GM12801 (cell line): Measurements from ENCODE around the gene GNG12.

Source experiments
- TF ChIP-seq, protein P1 (sequence below): IDR thresholded peaks from one replicate; pipeline ENCODE4 v1.5.1; 2011; ENCODE audit warnings: control low read depth; ENCODE audit not compliant: insufficient read length; ENCODE audit errors: extremely low read depth

The GNG12 gene

GRCh38 chr1:67745875-67746698, 87.2 kb downstream of the GNG12 start:
- TF ChIP-seq, protein P1, sequence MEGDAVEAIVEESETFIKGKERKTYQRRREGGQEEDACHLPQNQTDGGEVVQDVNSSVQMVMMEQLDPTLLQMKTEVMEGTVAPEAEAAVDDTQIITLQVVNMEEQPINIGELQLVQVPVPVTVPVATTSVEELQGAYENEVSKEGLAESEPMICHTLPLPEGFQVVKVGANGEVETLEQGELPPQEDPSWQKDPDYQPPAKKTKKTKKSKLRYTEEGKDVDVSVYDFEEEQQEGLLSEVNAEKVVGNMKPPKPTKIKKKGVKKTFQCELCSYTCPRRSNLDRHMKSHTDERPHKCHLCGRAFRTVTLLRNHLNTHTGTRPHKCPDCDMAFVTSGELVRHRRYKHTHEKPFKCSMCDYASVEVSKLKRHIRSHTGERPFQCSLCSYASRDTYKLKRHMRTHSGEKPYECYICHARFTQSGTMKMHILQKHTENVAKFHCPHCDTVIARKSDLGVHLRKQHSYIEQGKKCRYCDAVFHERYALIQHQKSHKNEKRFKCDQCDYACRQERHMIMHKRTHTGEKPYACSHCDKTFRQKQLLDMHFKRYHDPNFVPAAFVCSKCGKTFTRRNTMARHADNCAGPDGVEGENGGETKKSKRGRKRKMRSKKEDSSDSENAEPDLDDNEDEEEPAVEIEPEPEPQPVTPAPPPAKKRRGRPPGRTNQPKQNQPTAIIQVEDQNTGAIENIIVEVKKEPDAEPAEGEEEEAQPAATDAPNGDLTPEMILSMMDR: no peak

- TF ChIP-seq, protein P1: no peak
Observed at GRCh38 chr1:67743072-67743725, 90.1 kb downstream of the GNG12 start.

DNA sequence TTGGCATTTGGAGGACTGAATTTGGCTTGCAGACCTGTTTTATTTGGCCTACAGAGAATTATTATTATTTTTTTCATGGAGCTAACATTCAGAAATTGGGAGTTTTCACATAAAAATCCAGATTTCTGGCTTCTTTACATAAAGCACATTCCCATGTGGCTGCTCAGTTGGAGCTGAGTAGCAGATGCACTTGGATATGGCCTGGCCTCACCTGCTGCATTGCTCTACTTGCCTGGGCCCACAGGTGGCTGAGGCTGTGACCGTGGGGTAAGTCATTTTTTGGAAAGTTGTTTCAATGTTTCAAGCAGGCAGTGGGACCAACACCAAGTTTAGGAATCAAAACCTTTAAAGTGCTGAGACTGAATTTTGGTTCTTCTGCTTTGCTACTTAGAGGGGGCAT, 91.5 kb downstream of the GNG12 start:
- TF ChIP-seq, protein P1: no peak

DNA sequence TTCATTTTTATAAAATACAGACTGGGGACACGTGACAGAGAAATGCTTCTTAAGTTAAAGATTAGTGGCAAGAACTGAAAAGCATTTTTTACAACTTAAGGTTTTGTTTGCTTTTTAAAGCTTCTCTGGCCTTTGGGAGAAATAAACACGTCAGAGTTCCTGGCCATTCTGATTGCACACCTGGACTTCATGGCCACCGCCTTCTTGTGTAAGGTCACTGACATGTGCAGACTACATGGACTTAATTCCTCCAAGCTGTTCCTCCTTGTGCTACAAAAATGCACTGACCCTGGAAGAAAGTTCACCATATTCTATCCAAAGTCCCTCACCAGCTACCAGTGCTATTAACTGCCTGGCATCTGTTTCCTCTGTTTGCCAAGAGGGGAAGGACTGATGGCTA, 92.1 kb downstream of the GNG12 start:
- TF ChIP-seq, protein P1: no peak

- TF ChIP-seq, protein P1: no peak
Observed at GRCh38 chr1:67740543-67740942, 92.7 kb downstream of the GNG12 start.

DNA sequence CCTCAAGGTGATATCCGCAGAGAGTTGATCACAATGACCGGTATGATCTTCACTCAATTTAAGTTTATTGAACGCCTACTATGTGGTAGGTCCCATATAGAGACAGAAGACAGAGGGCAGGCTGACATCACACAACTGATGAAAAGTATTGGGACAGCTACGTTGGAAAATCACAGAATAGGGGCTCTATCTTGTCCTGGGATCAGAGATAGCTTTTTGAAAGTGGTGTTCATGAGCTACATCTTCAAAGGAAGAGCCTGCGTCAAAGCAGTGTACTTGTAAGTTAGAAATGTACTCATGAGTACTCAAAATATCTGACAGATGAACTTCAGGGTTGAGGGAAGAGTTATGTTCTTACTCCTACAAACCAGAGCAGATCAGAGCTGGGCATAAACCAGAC, 93.9 kb downstream of the GNG12 start:
- TF ChIP-seq, protein P1: no peak

GRCh38 chr1:67738401-67738800, 94.9 kb downstream of the GNG12 start:
- TF ChIP-seq, protein P1: no peak
